AG04450 (cell line): ENCODE data around the gene MPDU1. TPM values are rescaled to one million over a fixed set of nuclear protein-coding genes. Genes with fewer than 3 reads are reported as not detected.

ENCODE experiments used
- CTCF ChIA-PET: fragments of 300-600, 350-600 bp; formaldehyde crosslinking; extraction: SDS; loops from one replicate; lab custom pipeline; 2022; ENCODE audit warnings: antibody characterized with exemption, inconsistent platforms; lab: Charles Lee
- POLR2A ChIA-PET: fragments of 350-600 bp; formaldehyde crosslinking; extraction: SDS; loops from one replicate; lab custom pipeline; 2021; ENCODE audit warnings: antibody characterized with exemption, inconsistent platforms; lab: Yijun Ruan, JAX
- DNase-seq: peaks from one replicate; pipeline ENCODE4 v3.0.0-alpha.2; 2011; ENCODE audit warnings: low read depth, low spot score
- H3K27ac ChIP-seq: one replicate; pipeline ENCODE4 v1.5.1; 2012; ENCODE audit warnings: low read depth, low read length, control low read depth
- H3K27me3 ChIP-seq: one replicate; pipeline ENCODE4 v1.6.0; 2012; ENCODE audit warnings: low read length; ENCODE audit not compliant: control insufficient read depth, insufficient read depth
- H3K4me3 ChIP-seq: 2 replicates; pipeline ENCODE4 v1.5.1; 2011; ENCODE audit warnings: mild to moderate bottlenecking, low read depth, low read length, control low read depth
- H3K9me3 ChIP-seq: 2 replicates; pipeline ENCODE4 v1.5.1; 2012; ENCODE audit warnings: low read length; ENCODE audit not compliant: control insufficient read depth, insufficient read depth
- CTCF ChIP-seq: IDR thresholded peaks from 2 replicates; pipeline ENCODE4 v1.5.1; 2011; ENCODE audit warnings: low read depth, low read length, control low read depth, inconsistent platforms
- polyA plus RNA-seq: library from polyadenylated mRNA; depleted of rRNA; stranded (reverse); fragments of >200 nt; gene quantifications from 2 replicates; pipeline ENCODE4 v1.2.3, GENCODE V29; 2011

MPDU1 gene
- polyA plus RNA-seq, 1 experiment: 131 TPM

- ChIA-PET CTCF (interaction anchor here (0.9 to 3.4 kb wide), 2 partner anchors 11 to 43 kb away, joined by 3 to 24 read pairs; partner anchors contain the start of gene SENP3), POLR2A (interaction anchor here (0.5 to 4.8 kb wide), 13 partner anchors 11 to 276 kb away, joined by 3 to 44 read pairs (median 6); partner anchors contain the start of genes MPDU1, POLR2A, SAT2 and SENP3)
- Histone ChIP-seq H3K27ac (peak overlapping the region; percentile 96), H3K9me3 (peaks cover 7% of the 10 kb centered on the region; the same call in 1 of the 2 replicates), H3K4me3 (peak overlapping the region; percentile 98), H3K27me3 (no peaks in the 10 kb centered on the region)
- peak; percentile 98 for DNase-seq
- peak; percentile 6; the same call in 1 of the 2 replicates for TF ChIP-seq CTCF
Measured at GRCh38 chr17:7572588-7573323, 10.9 kb upstream of the MPDU1 start.

GRCh38 chr17:7573324-7574080, 10.2 kb upstream of the MPDU1 start:
- ChIA-PET POLR2A (interaction anchor here (0.6 to 4.8 kb wide), 13 partner anchors 8 to 275 kb away, joined by 3 to 44 read pairs (median 5); partner anchors contain the start of genes MPDU1, POLR2A, SAT2 and SENP3), CTCF (interaction anchor here (0.9 to 1.9 kb wide), 5 partner anchors 13 to 218 kb away, joined by 3 to 7 read pairs (median 3); partner anchors contain the start of gene SOX15)
- Histone ChIP-seq H3K27me3 (no peaks in the 10 kb centered on the region), H3K27ac (peak overlapping the region; percentile 96), H3K4me3 (peak overlapping the region; percentile 98), H3K9me3 (peaks cover 7% of the 10 kb centered on the region; the same call in 1 of the 2 replicates)
- TF ChIP-seq CTCF: no peak
- peak; percentile 77 for DNase-seq

GRCh38 chr17:7574176-7574953, 9.3 kb upstream of the MPDU1 start:
- DNase-seq: no peak
- ChIA-PET CTCF (interaction anchor here (0.6 to 1.9 kb wide), 6 partner anchors 13 to 219 kb away, joined by 3 to 7 read pairs (median 4); partner anchors contain the start of gene SOX15), POLR2A (interaction anchor here (0.6 to 4.8 kb wide), 12 partner anchors 9 to 170 kb away, joined by 3 to 44 read pairs (median 5); partner anchors contain the start of genes MPDU1, POLR2A, SAT2 and SENP3)
- Histone ChIP-seq H3K9me3 (peaks cover 7% of the 10 kb centered on the region; the same call in 1 of the 2 replicates), H3K27ac (no peak overlapping the region), H3K4me3 (peak overlapping the region; percentile 98), H3K27me3 (no peaks in the 10 kb centered on the region)
- no peak for TF ChIP-seq CTCF

GRCh38 chr17:7575481-7575883, 8.2 kb upstream of the MPDU1 start:
- Histone ChIP-seq H3K27me3 (no peaks in the 10 kb centered on the region), H3K9me3 (peaks cover 7% of the 10 kb centered on the region; the same call in 1 of the 2 replicates), H3K27ac (no peak overlapping the region), H3K4me3 (peak overlapping the region; percentile 98)
- TF ChIP-seq CTCF: no peak
- no peak for DNase-seq
- CTCF ChIA-PET: interaction anchor here (1.0 to 1.9 kb wide), 2 partner anchors 14 to 61 kb away, joined by 5 to 7 read pairs; partner anchors contain the start of gene SENP3
- POLR2A ChIA-PET: interaction anchor here (0.9 to 4.8 kb wide), 3 partner anchors 9 to 14 kb away, joined by 4 to 44 read pairs (median 16); partner anchors contain the start of gene MPDU1
